ENCODE results near the gene DNHD1. TPM values are rescaled to one million over a fixed set of nuclear protein-coding genes. Genes with fewer than 3 reads are reported as not detected.

The DNHD1 gene
- total and polyA plus RNA-seq, 2 experiments from 2014 or later: 3.6 to 9.6 TPM

- H3K79me2 ChIP-seq (replicated peaks; ENCODE audit: insufficient read depth): peaks cover 7% of the 10 kb centered on the region
- H4K20me1 ChIP-seq (replicated peaks; ENCODE audit: insufficient read depth): peaks cover 4% of the 10 kb centered on the region
- Mint-ChIP-seq H3K27me3 (ENCODE audit: insufficient read depth, low read depth, poor library complexity) (peaks cover 18% of the 10 kb centered on the region), H3K36me3 (ENCODE audit: low read depth) (peaks cover 36% of the 10 kb centered on the region), H3K27ac (peak overlapping the region; percentile 61; the same call in 1 of the 2 replicates), H3K9me3 (no peaks in the 10 kb centered on the region; the same call in 2 of the 3 replicates), H3K4me1 (peaks cover 32% of the 10 kb centered on the region), H3K4me3 (peak overlapping the region; percentile 74)
- no peaks in the 10 kb centered on the region for H3K27me3 ChIP-seq (ENCODE audit: insufficient read depth)
- H3K27ac ChIP-seq (ENCODE audit: low read depth): peak overlapping the region; percentile 91; the same call in 1 of the 2 replicates
- TF ChIP-seq ETS1 (IDR thresholded peaks at IDR 0.05) (no peak), ZNF114 (CRISPR knock-in tag; IDR thresholded peaks at IDR 0.05) (no peak), CREB1 (CRISPR knock-in tag; IDR thresholded peaks at IDR 0.05; ENCODE audit: low read depth) (no peak), POLR2AphosphoS5 (IDR thresholded peaks at IDR 0.05; ENCODE audit: low read depth) (no peak), EZH2 (IDR thresholded peaks at IDR 0.05; ENCODE audit: low read depth, unreplicated experiment) (no peak), ZNF462 (CRISPR knock-in tag; IDR thresholded peaks at IDR 0.05) (no peak), ZNF331 (CRISPR knock-in tag; IDR thresholded peaks at IDR 0.05; ENCODE audit: low read depth) (no peak), STAT1 (IDR thresholded peaks at IDR 0.05; ENCODE audit: unreplicated experiment) (no peak), NANOG (IDR thresholded peaks at IDR 0.05; ENCODE audit: borderline replicate concordance) (no peak), CTCF (conservative IDR thresholded peaks at IDR 0.05; ENCODE audit: low read depth in 2 of 2) (no peak), REST (IDR thresholded peaks at IDR 0.05; ENCODE audit: unreplicated experiment) (no peak), EZH2phosphoT487 (IDR thresholded peaks at IDR 0.05; ENCODE audit: unreplicated experiment) (no peak), JUNB (IDR thresholded peaks at IDR 0.05; ENCODE audit: unreplicated experiment) (no peak)
- peak; percentile 14 for ATAC-seq
- DNase-seq (ENCODE audit: low spot score): peak; percentile 41
- H3K9me2 ChIP-seq (ENCODE audit: insufficient read depth): no peaks in the 10 kb centered on the region
- peak overlapping the region; percentile 93 for H3K4me3 ChIP-seq
- peaks cover 22% of the 10 kb centered on the region for H3K4me1 ChIP-seq (ENCODE audit: insufficient read depth)
- H2AFZ ChIP-seq: 0 out of 2 replicates have a peak overlapping the region, but pooled peaks have one; percentile 25
- 0 out of 2 replicates have a peak, but pooled peaks cover 15% of the 10 kb centered on the region for H3F3A ChIP-seq (replicated peaks; ENCODE audit: low read depth)
- H3K36me3 ChIP-seq (ENCODE audit: insufficient read depth): peaks cover 4% of the 10 kb centered on the region; the same call in 1 of the 2 replicates
- H3K4me2 ChIP-seq: peak overlapping the region; percentile 82
Measured at GRCh38 chr11:6474806-6475500, 22.1 kb upstream of the DNHD1 start.
